ENCODE measurements around the gene SLC6A19.

The SLC6A19 gene

DNA sequence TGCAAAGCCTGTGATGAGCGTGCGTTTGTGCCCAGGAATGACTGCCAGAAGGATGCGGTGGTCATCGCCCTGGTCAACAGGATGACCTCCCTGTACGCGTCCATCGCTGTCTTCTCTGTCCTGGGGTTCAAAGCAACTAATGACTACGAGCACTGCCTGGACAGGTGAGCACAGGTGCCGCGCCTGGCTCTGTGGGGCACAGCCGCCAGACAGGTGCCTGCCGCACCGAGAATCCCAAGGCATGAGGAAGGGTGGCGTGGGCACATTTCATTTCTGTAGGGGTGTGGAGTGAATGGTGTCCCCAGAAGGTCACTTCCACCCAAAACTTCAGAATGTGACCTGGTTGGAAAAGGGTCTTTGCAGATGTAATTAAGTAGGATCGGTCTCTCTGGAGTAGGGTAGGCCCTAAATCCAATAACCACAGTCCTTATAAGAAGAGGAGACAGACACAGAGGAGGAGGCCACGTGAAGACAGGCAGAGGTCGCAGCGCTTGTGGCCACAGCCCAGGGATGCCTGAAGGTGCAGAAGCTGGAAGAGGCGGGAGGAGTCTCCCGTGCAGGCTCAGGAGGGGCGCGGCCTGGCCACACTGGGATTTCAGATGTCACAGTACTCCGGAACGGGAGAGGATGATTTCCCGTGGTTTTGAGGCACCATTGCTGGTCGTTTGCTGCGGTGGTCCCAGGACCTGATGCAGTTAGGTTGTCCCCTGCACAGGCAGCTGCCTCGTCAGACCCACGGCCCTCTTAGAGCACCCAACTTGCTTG, 39.3 kb downstream of the SLC6A19 start:
- Histone ChIP-seq H3K9ac (ENCODE audit: low read length) (no peak overlapping the region), H3K36me3 (ENCODE audit: control insufficient read depth, insufficient read depth, low read length) (no peaks in the 10 kb centered on the region), H3K4me3 (ENCODE audit: low read length) (no peak overlapping the region), H3K9me3 (ENCODE audit: control insufficient read depth, low read length) (no peaks in the 10 kb centered on the region), H3K4me1 (ENCODE audit: control insufficient read depth, insufficient read depth, low read length) (peaks cover 14% of the 10 kb centered on the region), H3K27me3 (ENCODE audit: control insufficient read depth, insufficient read depth, low read length) (peaks cover 19% of the 10 kb centered on the region)

DNA sequence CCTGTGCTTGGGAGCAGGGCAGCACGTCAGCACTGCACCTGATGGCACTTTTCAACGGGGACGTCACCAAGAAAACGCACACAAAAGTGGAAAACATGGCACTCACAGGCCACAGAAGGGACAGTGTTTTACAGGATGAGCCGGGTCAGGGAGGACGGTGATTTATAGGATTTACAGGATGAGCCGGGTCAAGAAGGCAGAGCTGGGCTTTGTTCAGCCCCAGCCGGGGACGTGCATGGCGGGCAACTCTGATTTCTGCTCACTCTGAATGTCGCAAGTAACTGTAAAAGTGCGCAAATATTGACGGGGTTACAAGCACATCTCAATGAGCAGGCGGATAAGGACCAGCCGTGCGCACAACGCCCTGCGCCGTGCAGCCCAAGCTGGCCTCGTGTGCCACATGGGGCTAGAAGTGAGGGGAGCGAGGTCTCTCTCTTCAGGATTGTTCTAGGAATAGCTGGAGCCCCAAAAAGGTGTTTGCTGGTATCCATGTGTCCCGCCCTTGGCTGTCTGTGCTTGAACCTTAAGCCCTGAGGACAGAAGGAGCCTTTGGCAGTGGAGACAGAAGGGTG, 40.2 kb downstream of the SLC6A19 start:
- H3K9ac ChIP-seq (ENCODE audit: low read length): no peak overlapping the region
- H3K4me1 ChIP-seq (ENCODE audit: control insufficient read depth, insufficient read depth, low read length): peaks cover 14% of the 10 kb centered on the region
- H3K9me3 ChIP-seq (ENCODE audit: control insufficient read depth, low read length): no peaks in the 10 kb centered on the region
- no peaks in the 10 kb centered on the region for H3K36me3 ChIP-seq (ENCODE audit: control insufficient read depth, insufficient read depth, low read length)
- peaks cover 28% of the 10 kb centered on the region for H3K27me3 ChIP-seq (ENCODE audit: control insufficient read depth, insufficient read depth, low read length)
- H3K4me3 ChIP-seq (ENCODE audit: low read length): no peak overlapping the region

DNA sequence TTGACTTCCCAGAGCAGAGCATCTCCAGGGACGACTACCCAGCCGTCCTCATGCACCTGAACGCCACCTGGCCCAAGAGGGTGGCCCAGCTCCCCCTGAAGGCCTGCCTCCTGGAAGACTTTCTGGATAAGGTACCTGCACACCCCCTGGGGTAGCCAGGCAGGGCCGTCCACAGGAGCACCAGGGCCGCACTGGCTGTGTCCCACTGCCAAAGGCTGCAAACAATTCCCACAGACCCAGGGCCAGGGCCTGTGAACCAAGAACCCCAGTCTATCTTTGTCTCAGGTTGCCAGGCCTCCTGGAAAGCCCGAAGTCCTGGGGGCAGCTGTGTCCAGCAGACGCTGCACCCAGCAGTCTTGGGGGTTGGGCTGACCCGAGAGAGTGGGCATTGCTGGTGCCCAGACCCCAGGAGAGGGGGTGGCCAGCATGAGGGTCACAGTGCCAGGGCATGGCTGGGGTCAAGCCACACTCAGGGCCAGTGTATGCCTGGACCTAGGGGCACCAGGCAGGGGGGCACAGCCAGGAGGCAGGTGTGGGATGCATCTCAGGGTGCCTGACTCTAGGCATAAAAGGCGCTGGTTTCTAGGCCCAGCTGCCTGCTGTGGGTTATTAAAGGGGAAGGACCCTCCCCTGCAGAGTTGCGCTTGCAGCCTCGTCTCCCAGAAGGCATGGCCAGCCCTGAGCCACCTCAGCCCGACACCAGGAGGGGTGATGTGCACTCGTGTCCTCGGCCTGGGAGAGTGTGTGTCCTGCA, 41.5 kb downstream of the SLC6A19 start:
- peaks cover 30% of the 10 kb centered on the region for H3K27me3 ChIP-seq (ENCODE audit: control insufficient read depth, insufficient read depth, low read length)
- H3K4me3 ChIP-seq (ENCODE audit: low read length): no peak overlapping the region
- H3K9me3 ChIP-seq (ENCODE audit: control insufficient read depth, low read length): no peaks in the 10 kb centered on the region
- H3K4me1 ChIP-seq (ENCODE audit: control insufficient read depth, insufficient read depth, low read length): peaks cover 14% of the 10 kb centered on the region
- no peaks in the 10 kb centered on the region for H3K36me3 ChIP-seq (ENCODE audit: control insufficient read depth, insufficient read depth, low read length)
- no peak overlapping the region for H3K9ac ChIP-seq (ENCODE audit: low read length)

DNA sequence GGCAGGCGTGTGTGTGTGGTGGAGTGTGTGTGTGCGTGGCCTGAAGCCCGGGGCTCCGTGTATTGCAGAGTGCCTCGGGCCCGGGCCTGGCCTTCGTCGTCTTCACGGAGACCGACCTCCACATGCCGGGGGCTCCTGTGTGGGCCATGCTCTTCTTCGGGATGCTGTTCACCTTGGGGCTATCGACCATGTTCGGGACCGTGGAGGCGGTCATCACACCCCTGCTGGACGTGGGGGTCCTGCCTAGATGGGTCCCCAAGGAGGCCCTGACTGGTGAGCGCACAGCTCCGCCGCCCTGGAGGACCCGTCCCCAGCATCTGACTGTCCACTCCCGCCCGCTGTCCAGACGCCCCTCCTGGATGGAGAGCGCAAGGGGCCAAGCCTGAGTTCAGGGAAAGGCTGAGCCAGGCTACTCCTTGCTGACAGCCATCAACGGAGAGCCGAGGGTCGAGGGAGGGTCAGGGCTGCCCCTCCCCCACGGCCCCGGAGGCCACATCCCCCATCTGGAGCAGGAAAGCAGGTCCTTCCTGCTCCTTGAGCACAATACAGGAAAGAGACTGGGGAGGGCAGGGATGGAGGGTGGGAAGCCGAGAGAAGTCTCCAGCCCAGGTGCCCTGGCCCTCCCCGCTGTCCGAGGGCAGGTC, 42.2 kb downstream of the SLC6A19 start:
- peaks cover 14% of the 10 kb centered on the region for H3K4me1 ChIP-seq (ENCODE audit: control insufficient read depth, insufficient read depth, low read length)
- no peaks in the 10 kb centered on the region for H3K9me3 ChIP-seq (ENCODE audit: control insufficient read depth, low read length)
- H3K36me3 ChIP-seq (ENCODE audit: control insufficient read depth, insufficient read depth, low read length): no peaks in the 10 kb centered on the region
- H3K4me3 ChIP-seq (ENCODE audit: low read length): no peak overlapping the region
- H3K27me3 ChIP-seq (ENCODE audit: control insufficient read depth, insufficient read depth, low read length): peaks cover 30% of the 10 kb centered on the region
- no peak overlapping the region for H3K9ac ChIP-seq (ENCODE audit: low read length)

DNA sequence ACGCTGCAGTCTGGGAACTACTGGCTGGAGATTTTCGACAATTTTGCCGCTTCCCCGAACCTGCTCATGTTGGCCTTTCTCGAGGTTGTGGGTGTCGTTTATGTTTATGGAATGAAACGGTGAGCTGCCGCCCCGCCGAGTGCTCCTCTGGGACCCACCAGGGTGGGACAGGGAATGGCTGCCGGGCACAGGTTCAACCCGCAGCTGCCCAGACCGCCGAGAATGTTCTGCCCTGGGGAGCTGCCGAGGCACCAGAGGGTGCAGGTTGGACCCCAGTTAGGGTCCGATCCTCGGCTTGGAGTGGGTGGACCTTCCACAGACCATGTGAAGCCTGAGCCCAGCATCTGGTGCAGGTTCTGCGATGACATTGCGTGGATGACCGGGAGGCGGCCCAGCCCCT, 42.9 kb downstream of the SLC6A19 start:
- Histone ChIP-seq H3K27me3 (ENCODE audit: control insufficient read depth, insufficient read depth, low read length) (peaks cover 30% of the 10 kb centered on the region), H3K36me3 (ENCODE audit: control insufficient read depth, insufficient read depth, low read length) (no peaks in the 10 kb centered on the region), H3K9ac (ENCODE audit: low read length) (no peak overlapping the region), H3K4me3 (ENCODE audit: low read length) (no peak overlapping the region), H3K9me3 (ENCODE audit: control insufficient read depth, low read length) (no peaks in the 10 kb centered on the region), H3K4me1 (ENCODE audit: control insufficient read depth, insufficient read depth, low read length) (peaks cover 10% of the 10 kb centered on the region)

DNA sequence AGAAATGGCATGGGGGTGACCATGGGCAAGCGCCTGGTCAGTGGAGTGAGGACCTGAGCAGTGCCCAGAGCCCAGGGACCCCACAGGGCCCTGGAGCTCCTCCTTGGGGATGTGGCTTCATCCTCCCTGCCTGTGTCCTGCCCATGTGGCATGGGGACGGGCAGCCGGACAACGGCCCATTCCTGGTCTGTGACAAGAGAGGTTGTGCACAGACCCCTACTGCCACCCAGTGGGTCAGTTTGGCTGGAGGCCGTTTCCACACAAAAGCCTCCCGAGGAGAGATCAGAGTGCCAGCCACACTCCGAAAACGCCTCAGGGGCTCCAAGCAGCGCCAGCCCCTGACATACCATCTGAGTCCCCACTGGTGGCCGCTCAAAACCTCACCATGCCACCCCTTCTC, 43.6 kb downstream of the SLC6A19 start:
- H3K27me3 ChIP-seq (ENCODE audit: control insufficient read depth, insufficient read depth, low read length): peaks cover 30% of the 10 kb centered on the region
- H3K9me3 ChIP-seq (ENCODE audit: control insufficient read depth, low read length): no peaks in the 10 kb centered on the region
- H3K4me1 ChIP-seq (ENCODE audit: control insufficient read depth, insufficient read depth, low read length): peaks cover 3% of the 10 kb centered on the region
- no peak overlapping the region for H3K4me3 ChIP-seq (ENCODE audit: low read length)
- no peaks in the 10 kb centered on the region for H3K36me3 ChIP-seq (ENCODE audit: control insufficient read depth, insufficient read depth, low read length)
- no peak overlapping the region for H3K9ac ChIP-seq (ENCODE audit: low read length)

DNA sequence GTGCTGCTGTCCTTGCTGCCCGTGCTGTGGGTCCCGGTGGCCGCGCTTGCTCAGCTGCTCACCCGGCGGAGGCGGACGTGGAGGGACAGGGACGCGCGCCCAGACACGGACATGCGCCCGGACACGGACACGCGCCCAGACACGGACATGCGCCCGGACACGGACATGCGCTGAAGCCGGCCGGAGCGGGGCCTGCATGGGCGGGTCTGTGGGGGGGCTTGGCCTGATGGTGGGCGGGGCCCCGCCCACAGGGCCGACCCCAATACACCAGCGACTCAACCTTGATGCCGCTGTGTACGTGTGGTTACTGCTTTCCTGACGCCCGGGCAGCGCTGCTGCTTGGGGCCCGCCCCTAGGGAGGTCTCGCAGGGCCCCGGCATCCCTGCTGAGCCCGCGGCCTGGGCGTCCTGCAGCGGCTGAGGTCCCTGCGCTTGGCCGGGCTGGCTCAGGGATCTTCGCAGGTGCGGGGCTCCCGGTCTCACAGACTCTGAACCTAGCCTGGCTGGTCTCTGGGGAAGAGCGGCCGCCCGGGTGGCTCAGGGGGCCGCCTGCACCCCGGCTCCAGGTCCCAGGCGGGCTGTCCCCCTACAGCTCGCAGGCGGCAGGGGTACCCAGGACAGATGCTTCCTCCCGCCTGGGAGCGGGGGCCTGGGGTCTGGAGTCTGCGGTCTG, 44.6 kb downstream of the SLC6A19 start:
- Histone ChIP-seq H3K4me3 (ENCODE audit: low read length) (no peak overlapping the region), H3K36me3 (ENCODE audit: control insufficient read depth, insufficient read depth, low read length) (no peaks in the 10 kb centered on the region), H3K9me3 (ENCODE audit: control insufficient read depth, low read length) (no peaks in the 10 kb centered on the region), H3K27me3 (ENCODE audit: control insufficient read depth, insufficient read depth, low read length) (peaks cover 30% of the 10 kb centered on the region), H3K4me1 (ENCODE audit: control insufficient read depth, insufficient read depth, low read length) (no peaks in the 10 kb centered on the region), H3K9ac (ENCODE audit: low read length) (no peak overlapping the region)

DNA sequence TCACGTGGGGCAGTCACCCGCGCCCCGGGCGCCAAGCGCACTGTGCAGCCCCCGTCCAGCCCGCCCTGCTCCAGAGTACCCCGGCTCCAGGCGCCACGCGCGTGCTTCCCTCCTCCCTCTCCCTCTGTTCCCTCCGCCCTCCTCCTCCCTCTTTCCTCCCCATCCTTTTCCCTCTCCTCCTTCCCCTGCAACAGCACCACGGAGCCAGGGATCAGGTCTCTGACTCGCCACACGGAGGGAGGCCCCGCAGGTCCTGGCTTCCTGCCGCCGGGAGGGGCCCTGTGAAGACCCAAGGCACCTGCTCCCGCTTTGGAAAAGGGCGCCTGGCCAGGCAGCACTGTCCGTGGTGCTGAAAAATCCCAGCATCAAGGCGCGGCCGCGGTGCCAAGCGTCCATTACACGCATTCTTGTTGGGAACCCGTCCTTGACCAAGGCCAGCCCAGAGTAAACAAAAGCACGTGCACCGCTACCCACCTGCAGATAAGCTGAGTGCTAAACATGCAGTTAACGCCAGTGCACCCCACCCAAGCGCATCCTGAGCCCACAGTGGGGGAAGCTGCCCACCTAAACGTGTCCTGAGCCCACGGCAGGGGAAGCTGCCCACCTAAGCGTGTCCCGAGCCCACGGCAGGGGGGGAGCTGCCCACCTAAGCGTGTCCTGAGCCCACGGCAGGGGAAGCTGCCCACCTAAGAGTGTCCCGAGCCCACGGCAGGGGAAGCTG, 45.5 kb downstream of the SLC6A19 start:
- H3K9me3 ChIP-seq (ENCODE audit: control insufficient read depth, low read length): no peaks in the 10 kb centered on the region
- H3K4me1 ChIP-seq (ENCODE audit: control insufficient read depth, insufficient read depth, low read length): no peaks in the 10 kb centered on the region
- peaks cover 30% of the 10 kb centered on the region for H3K27me3 ChIP-seq (ENCODE audit: control insufficient read depth, insufficient read depth, low read length)
- H3K9ac ChIP-seq (ENCODE audit: low read length): no peak overlapping the region
- no peak overlapping the region for H3K4me3 ChIP-seq (ENCODE audit: low read length)
- no peaks in the 10 kb centered on the region for H3K36me3 ChIP-seq (ENCODE audit: control insufficient read depth, insufficient read depth, low read length)

DNA sequence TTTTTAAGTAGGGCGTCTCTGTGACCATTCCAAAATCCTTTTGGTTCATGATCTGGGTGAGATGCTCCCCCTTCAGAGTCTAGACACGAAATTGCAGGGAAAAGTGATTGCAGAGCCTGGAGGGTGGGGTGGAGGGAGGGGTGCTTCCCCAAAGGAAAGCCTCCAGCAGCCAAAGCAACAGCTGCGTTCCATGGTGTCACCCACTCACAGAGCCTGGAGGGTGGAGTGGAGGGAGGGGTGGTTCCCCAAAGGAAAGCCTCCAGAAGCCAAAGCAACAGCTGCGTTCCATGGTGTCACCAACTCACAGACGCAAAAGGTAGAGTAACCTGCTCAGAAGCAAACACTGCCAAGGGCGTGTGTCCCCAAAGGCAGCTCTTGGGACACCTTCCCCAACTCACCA, 46.4 kb downstream of the SLC6A19 start:
- H3K27me3 ChIP-seq (ENCODE audit: control insufficient read depth, insufficient read depth, low read length): peaks cover 30% of the 10 kb centered on the region
- H3K9me3 ChIP-seq (ENCODE audit: control insufficient read depth, low read length): no peaks in the 10 kb centered on the region
- H3K36me3 ChIP-seq (ENCODE audit: control insufficient read depth, insufficient read depth, low read length): no peaks in the 10 kb centered on the region
- H3K4me1 ChIP-seq (ENCODE audit: control insufficient read depth, insufficient read depth, low read length): no peaks in the 10 kb centered on the region
- no peak overlapping the region for H3K4me3 ChIP-seq (ENCODE audit: low read length)
- H3K9ac ChIP-seq (ENCODE audit: low read length): no peak overlapping the region

DNA sequence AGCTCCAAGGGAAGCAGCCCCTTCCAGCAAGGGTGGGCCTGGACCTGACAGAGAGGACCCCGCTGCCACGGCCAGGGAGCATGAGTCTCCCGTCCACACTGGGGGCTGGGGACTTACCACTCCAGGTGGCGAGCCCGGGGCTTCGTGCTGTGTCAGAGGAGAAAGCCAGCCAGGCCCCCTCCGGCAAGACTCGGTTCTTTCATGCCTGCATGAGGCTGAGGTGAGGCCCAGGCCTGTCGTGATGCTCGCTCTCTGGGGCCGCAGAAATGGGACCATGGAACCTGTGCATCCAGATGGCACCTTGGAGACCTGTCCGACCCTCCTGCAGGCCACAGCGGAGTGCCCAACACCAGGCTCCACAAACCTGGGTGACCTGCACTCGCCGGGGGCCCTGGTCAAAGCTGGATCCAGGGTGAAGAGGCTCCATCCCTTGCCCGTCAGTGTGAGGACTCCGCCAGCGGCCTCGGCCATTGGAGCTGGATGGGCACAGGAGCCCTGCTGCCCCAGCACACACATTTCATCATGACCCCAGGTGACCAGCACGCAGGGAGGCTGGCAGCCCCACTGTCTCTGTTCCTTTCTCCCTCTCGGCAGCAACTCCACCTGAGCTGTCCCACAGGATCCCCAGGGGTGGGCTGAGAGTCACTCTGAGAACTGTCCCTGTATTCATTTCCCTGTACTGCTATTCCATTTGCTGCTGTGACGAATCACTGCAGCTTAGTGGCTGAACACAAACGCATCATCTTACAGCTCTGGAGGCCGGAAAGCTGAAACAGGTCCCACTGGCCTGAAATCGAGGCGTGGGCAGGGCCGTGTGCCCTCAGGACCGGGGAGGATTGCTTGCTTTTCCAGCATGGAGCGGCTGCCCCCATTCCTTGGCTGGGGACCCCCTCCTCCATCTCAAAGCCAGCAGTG, 48.2 kb downstream of the SLC6A19 start:
- H3K4me3 ChIP-seq (ENCODE audit: low read length): no peak overlapping the region
- peaks cover 22% of the 10 kb centered on the region for H3K27me3 ChIP-seq (ENCODE audit: control insufficient read depth, insufficient read depth, low read length)
- H3K9ac ChIP-seq (ENCODE audit: low read length): no peak overlapping the region
- H3K36me3 ChIP-seq (ENCODE audit: control insufficient read depth, insufficient read depth, low read length): no peaks in the 10 kb centered on the region
- no peaks in the 10 kb centered on the region for H3K4me1 ChIP-seq (ENCODE audit: control insufficient read depth, insufficient read depth, low read length)
- H3K9me3 ChIP-seq (ENCODE audit: control insufficient read depth, low read length): no peaks in the 10 kb centered on the region

Measured in mucosa of stomach (tissue), 1 donor.